Bronchial epithelial cell (primary cell): ENCODE measurements around the gene KIAA0232. TPM values are rescaled to one million over a fixed set of nuclear protein-coding genes. Genes with fewer than 3 reads are reported as not detected.

Experiments used
- DNase-seq: peaks from one replicate; pipeline ENCODE4 v3.0.0-alpha.2; 2010; ENCODE audit warnings: low read depth
- FAIRE-seq: peaks from 2 replicates; lab custom pipeline; 2011; peaks lifted over from hg19 to GRCh38; lab: Jason Lieb, UNC
- H3K27me3 ChIP-seq: 2 replicates; pipeline ENCODE4 v1.5.1; 2011; ENCODE audit warnings: low read length; ENCODE audit not compliant: control insufficient read depth, insufficient read depth
- H3K36me3 ChIP-seq: 2 replicates; pipeline ENCODE4 v1.5.1; 2011; ENCODE audit warnings: low read length; ENCODE audit not compliant: control insufficient read depth, insufficient read depth
- H3K4me3 ChIP-seq: 2 replicates; pipeline ENCODE4 v1.5.1; 2011; ENCODE audit warnings: mild to moderate bottlenecking, low read depth, low read length, control low read depth
- CTCF ChIP-seq: IDR thresholded peaks from 2 replicates; pipeline ENCODE4 v1.5.1; 2011; ENCODE audit warnings: mild to moderate bottlenecking, moderate library complexity, low read length, control low read depth, inconsistent platforms; ENCODE audit not compliant: insufficient read depth, severe bottlenecking
- total RNA-seq: library from RNA; depleted of rRNA; stranded (reverse); fragments of >200 nt; gene quantifications from 2 replicates; pipeline ENCODE4 v1.2.1, GENCODE V29; 2014

KIAA0232 gene
- total RNA-seq, 1 donor from 2014 or later = 20.5 TPM

GRCh38 chr4:6812766-6813165 lies 30.2 kb downstream of the KIAA0232 start:
- no peak for TF ChIP-seq CTCF
- Histone ChIP-seq H3K4me3 (no peak overlapping the region), H3K27me3 (no peaks in the 10 kb centered on the region), H3K36me3 (no peaks in the 10 kb centered on the region)
- no peak for FAIRE-seq
- no peak for DNase-seq

- Histone ChIP-seq H3K27me3 (no peaks in the 10 kb centered on the region), H3K36me3 (no peaks in the 10 kb centered on the region), H3K4me3 (no peak overlapping the region)
- no peak for FAIRE-seq
- DNase-seq = no peak
- TF ChIP-seq CTCF = no peak
Observed at GRCh38 chr4:6813725-6814124, 31.2 kb downstream of the KIAA0232 start.

GRCh38 chr4:6815029-6815836 lies 32.7 kb downstream of the KIAA0232 start:
- no peaks in the 10 kb centered on the region for H3K27me3 ChIP-seq
- no peak overlapping the region for H3K4me3 ChIP-seq
- no peak for TF ChIP-seq CTCF

GRCh38 chr4:6819295-6819694 lies 36.8 kb downstream of the KIAA0232 start:
- TF ChIP-seq CTCF = no peak
- H3K27me3 ChIP-seq = no peaks in the 10 kb centered on the region
- no peak for FAIRE-seq
- H3K36me3 ChIP-seq = no peaks in the 10 kb centered on the region
- DNase-seq = no peak
- H3K4me3 ChIP-seq = no peak overlapping the region

More at GRCh38 chr4:6815029-6815836, 32.7 kb downstream of the KIAA0232 start:
- DNase-seq = peak; percentile 75
- H3K36me3 ChIP-seq = no peaks in the 10 kb centered on the region
- FAIRE-seq = no peak

- no peak overlapping the region for H3K4me3 ChIP-seq
- DNase-seq (no peak), FAIRE-seq (no peak)
- peaks cover 2% of the 10 kb centered on the region for H3K36me3 ChIP-seq
- no peak for TF ChIP-seq CTCF
- no peaks in the 10 kb centered on the region for H3K27me3 ChIP-seq
Observed at GRCh38 chr4:6820695-6821094, 38.2 kb downstream of the KIAA0232 start.
